Stimulated activated naive CD8-positive, alpha-beta T cell treated with anti-CD3 and anti-CD28 coated beads, Interleukin-15, Interleukin-2, amounts not matched to agents 100 U/mL and 50 U/mL, for 24 hours (primary cell): ENCODE measurements around the gene SULT4A1.

Experiments
- ATAC-seq: fragments of 150-1000 bp; cut with Tn5 transposase; one replicate; pipeline ENCODE4 v1.10.0; 2021
- DNase-seq: peaks from one replicate; pipeline ENCODE4 v3.0.0; 2021

SULT4A1 gene

GRCh38 chr22:43828725-43828997, 33.7 kb downstream of the SULT4A1 start:
- DNase-seq (no peak), ATAC-seq (no peak)

GRCh38 chr22:43827926-43828724, 34.2 kb downstream of the SULT4A1 start:
- ATAC-seq (no peak), DNase-seq (no peak)

DNA sequence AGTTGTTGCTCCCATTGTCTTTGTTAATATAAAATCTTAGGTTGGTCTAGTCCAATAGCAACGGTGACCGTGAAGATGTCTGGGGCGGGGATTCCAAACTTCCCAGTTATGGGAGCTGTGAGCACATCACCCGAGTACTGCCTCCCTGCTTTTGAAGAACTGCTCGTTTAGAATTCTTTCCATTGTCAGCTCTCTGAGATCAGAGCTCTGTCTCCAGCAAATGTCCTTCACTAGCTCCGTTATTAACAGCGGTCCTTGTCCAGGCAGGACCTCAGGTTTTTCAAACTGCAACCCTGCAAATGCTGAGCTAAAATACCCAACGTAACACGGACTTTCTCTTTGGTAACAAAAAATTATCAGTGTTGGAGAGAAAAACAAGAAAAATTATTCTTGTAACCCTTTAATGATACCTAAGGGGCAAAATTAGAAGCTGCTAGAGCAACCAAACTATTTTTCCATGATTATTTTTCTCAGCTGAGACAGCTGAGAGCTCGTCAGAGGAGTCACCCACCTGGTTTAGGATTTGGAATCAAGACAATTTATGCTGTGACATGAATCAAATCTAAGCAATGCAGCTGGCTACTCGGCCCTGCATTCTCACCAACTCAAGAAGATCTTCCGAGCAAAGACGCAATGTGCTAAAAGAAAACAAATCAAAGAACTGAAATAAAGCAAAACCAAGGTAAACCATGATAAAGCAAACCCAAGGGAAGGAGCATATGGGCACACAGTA, 35.1 kb downstream of the SULT4A1 start:
- DNase-seq (no peak), ATAC-seq (no peak)

GRCh38 chr22:43826142-43827002, 35.9 kb downstream of the SULT4A1 start:
- no peak for ATAC-seq

GRCh38 chr22:43825651-43826050, 36.7 kb downstream of the SULT4A1 start:
- ATAC-seq, result no peak
- DNase-seq, result no peak

More at GRCh38 chr22:43826142-43827002, 35.9 kb downstream of the SULT4A1 start:
- DNase-seq, result no peak

DNA sequence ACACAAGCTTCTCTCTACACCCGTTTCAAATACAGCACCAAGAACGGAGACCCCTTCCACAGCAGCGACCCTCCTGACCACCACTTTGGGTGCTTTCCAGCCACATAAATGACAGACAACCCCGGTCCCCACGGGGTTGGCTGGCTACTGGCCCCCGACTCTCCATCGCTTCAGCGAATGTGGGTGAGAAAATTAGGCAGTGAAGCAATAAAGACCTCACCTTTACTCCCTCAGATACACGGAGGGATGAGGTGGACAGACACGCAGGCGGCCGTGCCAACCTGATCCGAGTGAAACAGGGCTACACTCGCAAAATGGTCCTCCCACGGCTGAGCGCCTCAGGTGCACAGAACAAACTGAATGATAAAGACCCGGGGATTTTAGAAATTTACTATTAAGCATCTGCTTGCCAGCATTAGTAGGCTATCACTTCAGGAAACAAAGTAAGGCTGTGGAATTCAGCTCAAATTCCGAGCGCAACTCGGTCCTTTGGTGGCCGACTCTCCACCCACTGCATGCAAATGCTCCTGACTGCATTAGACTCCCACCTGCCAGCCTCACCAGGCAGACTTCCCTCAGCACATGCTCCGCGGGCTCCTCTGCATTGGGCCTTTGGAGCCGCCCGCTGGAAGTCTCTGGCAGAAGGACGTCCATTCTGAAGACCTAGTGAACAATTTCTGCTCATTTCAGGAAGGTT, 37.4 kb downstream of the SULT4A1 start:
- ATAC-seq (no peak), DNase-seq (no peak)

GRCh38 chr22:43823911-43824665, 38.2 kb downstream of the SULT4A1 start:
- ATAC-seq (no peak), DNase-seq (no peak)

- ATAC-seq, result no peak
- DNase-seq, result no peak
These were observed 38.9 kb downstream of the SULT4A1 start for GRCh38 chr22:43823353-43823908.

DNA sequence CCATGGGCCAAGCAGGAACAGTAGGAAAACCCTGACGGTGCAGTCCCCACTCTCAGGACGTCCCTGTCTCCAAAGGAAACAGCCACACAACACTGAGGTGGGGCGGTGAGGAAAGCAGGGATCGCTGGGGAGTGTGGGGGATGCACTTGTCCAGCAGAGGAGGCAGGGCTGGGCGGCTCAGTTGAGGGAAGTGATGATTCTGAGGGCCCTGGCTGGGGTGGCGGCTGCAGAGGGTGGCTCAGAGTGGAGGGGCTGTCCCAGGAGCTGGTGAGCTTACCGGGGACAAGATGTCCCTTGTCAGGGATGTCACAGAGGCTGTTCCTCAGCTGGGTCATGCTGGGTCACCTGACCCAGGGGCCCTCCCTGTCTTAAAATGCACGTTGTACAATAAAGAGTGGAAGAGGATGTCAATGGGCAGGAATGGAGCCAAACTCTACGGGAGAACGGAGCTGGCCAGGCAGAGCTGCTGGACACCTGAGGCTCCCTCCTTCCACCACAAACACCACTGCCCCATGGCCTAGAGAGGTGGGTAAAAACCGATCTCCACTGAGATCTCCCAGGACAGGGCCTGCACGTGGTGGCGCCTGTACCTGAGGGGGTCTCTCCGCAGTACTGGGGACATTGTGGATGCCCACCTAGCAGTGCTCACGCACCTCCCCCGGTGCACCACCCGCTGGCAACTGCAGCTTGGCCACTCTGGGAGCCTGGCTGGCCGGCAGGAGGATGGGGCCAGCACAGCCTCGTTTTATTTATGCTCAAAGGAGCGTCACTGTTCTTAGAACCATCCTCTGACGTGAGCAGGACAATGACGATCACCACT, 40.5 kb downstream of the SULT4A1 start:
- ATAC-seq, result no peak
- no peak for DNase-seq

- no peak for DNase-seq
- no peak for ATAC-seq
These were observed 41.5 kb downstream of the SULT4A1 start for GRCh38 chr22:43820651-43821305.

- DNase-seq (no peak), ATAC-seq (no peak)
These were observed 42.2 kb downstream of the SULT4A1 start for GRCh38 chr22:43819931-43820640.

DNA sequence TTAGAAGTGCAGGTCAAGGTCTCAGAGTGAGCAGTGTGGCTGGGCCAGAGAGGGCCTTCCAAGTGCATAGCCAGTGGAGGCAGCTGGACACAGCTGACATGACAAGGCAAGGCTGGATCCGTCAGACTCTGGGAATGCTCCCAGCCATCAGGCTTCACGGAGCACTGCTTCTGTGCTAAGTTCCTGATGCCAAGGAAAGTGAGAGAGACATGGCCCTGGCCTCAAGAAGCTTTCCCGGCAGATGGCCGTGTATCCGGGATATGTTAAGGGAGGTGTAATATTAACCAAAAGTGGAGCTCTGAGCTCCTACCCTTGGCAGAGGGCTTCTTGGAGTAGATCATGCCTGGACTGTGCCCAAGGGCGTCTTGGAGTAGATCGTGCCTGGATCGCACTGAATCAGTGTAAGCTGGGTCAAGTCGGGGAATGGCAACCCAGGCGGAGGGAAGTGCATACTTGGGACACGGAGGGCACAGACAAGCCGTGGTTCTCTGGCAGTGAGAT, 42.8 kb downstream of the SULT4A1 start:
- ATAC-seq (no peak), DNase-seq (no peak)

- DNase-seq (no peak), ATAC-seq (no peak)
These were observed 43.3 kb downstream of the SULT4A1 start for GRCh38 chr22:43818981-43819380.

DNA sequence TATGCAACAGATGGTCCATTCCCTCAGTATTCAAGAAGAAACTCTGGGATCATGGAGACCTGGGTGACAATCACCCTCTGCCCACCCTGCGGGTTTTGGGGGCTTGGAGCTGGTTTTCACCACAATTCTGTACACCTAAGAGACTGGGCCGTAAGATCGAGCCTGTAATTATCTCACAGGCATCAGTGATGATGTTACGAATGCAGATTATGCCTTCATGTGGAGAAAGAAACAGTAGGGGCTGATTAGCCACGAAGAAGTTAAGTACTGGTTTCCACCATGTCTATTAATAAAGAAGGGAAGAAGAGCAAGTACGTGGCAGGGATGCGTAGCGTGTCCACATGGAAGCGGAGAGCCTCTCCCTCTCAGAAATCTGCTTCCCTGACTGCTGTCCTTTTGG, 44.9 kb downstream of the SULT4A1 start:
- no peak for ATAC-seq
- no peak for DNase-seq

- ATAC-seq (no peak), DNase-seq (no peak)
These were observed 48.0 kb downstream of the SULT4A1 start for GRCh38 chr22:43814264-43814663.

GRCh38 chr22:43812890-43813289, 49.4 kb downstream of the SULT4A1 start:
- no peak for DNase-seq
- no peak for ATAC-seq

GRCh38 chr22:43812149-43812842, 50.0 kb downstream of the SULT4A1 start, which contains the start of gene EFCAB6:
Gene EFCAB6, minus strand, starts transcription at chr22:43812305. Its CDS starts 29,987 bp downstream, at chr22:43782318.
- ATAC-seq (peak; percentile 90), DNase-seq (peak; percentile 92)

DNA sequence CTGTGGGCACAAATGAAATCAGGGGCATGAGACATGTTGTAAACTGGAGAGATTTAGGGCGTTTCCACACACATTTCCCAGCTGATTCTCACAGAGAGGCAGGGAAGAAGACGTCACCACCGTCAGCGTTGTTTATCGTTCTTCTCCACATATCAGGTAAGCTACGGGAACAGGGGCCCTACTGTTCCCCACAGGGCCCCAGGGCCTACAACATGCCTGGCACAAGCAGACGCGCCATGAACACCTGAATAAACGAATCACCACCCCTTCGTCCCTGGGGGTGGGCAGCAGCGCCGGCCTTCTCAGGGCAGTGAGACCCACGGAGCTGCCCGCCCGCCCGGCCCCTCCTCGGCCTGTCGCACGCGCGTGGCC, 50.5 kb downstream of the SULT4A1 start:
- peak; percentile 10 for ATAC-seq

More for the DNA sequence above, 50.5 kb downstream of the SULT4A1 start:
- DNase-seq, result no peak
